ENCODE measurements around the gene SLC26A5.

DNA sequence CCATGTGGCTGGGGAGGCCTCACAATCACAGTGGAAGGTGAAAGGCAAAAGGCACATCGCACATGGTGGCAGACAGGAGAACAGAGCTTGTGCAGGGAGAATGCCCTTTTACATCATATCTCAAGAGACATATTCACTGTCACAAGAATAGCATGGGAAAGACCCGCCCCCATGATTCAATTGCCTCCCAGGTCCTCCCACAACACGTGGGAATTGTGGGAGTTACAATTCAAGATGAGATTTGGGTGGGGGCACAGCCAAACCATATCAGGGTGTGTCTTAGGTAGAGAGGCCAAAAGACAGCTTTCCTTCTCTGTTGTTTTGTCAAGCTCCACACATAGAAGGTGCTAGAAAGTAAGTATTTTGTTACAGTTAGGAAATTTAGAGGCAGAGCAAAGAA is 20.8 kb upstream of the SLC26A5 start:
- TF ChIP-seq, protein P1, sequence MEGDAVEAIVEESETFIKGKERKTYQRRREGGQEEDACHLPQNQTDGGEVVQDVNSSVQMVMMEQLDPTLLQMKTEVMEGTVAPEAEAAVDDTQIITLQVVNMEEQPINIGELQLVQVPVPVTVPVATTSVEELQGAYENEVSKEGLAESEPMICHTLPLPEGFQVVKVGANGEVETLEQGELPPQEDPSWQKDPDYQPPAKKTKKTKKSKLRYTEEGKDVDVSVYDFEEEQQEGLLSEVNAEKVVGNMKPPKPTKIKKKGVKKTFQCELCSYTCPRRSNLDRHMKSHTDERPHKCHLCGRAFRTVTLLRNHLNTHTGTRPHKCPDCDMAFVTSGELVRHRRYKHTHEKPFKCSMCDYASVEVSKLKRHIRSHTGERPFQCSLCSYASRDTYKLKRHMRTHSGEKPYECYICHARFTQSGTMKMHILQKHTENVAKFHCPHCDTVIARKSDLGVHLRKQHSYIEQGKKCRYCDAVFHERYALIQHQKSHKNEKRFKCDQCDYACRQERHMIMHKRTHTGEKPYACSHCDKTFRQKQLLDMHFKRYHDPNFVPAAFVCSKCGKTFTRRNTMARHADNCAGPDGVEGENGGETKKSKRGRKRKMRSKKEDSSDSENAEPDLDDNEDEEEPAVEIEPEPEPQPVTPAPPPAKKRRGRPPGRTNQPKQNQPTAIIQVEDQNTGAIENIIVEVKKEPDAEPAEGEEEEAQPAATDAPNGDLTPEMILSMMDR (IDR thresholded peaks at IDR 0.05), result no peak
- TF ChIP-seq EZH2 (IDR thresholded peaks at IDR 0.05; ENCODE audit: borderline replicate concordance, insufficient read depth, low read depth, low read length, poor library complexity, severe bottlenecking), result no peak

Measured in B cell (primary cell).